Activated T-cell treated with anti-CD3 and anti-CD28 coated beads, Interleukin-2, amount 50 U/mL, for 48 hours (primary cell): ENCODE data around the gene PBX3.
"Not testable (repeated sequence)": the region's sequence is repeated elsewhere in the genome, so short reads cannot be mapped to it uniquely, and the experiment has no call there.

Source experiments
- DNase-seq, 2 experiments: peaks; one replicate each; pipeline ENCODE4 v3.0.0-alpha.2; 2020

Gene PBX3

GRCh38 chr9:125779220-125779565, 32.0 kb downstream of the PBX3 start:
- not testable (repeated sequence) for DNase-seq

DNA sequence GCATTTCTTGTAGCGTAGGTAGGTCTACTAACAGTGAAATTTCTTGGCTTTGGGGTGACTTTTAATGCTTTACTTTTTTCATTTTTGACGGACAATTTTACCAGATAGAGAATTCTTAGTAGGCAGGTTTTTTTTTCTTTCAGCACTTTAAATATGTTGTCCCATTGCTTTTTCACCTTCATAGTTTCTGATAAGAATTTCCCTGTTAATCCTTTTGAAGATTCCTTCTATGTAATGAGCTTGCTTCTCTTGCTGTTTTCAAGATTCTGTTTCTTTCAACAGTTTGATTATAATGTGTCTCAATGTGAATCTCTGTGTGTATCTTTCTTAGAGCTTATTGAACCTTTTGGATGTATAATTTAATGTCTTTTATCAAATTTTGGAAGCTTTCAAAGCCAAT, 35.5 kb downstream of the PBX3 start:
- DNase-seq, result no peak

DNA sequence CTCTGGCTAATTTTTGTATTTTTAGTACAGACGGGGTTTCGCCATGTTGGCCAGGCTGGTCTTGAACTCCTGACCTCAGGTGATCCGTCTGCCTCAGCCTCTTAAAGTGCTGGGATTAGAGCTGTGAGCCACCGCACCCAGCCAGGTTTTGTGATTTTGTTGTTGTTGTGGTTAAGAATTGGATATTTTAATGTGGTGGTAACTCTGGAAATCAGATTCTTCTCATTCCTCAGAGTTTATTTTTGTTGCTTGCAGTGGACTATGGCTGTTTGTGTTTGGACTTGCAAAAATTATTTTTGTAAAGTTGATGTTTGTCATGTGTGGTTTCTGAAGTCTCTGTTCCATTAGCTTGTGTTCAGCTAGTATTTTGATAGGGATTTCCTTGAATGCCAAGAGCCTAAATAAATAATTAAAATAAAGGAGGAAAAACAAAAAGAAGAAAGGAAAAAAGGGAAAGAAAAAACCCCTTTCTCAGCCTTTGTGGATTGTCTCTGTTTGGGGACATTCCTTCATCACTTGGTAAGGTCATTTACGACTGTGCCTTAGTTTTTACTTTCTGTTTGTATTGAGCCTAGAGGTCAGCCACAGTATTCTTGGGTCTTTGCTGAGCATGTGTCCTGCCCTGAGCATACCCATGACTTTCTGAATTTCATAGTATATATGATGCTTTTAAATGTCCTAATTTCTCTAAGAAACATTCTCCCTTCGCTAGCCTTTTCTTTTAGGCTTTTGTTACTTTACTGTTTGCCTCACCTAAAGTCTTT, 37.3 kb downstream of the PBX3 start:
- no peak for DNase-seq

GRCh38 chr9:125785248-125785751, 38.1 kb downstream of the PBX3 start:
- DNase-seq, result peak; percentile 44 to 58

GRCh38 chr9:125787715-125788114, 40.5 kb downstream of the PBX3 start:
- DNase-seq, result no peak

GRCh38 chr9:125789196-125789595, 42.0 kb downstream of the PBX3 start:
- DNase-seq, result no peak

DNA sequence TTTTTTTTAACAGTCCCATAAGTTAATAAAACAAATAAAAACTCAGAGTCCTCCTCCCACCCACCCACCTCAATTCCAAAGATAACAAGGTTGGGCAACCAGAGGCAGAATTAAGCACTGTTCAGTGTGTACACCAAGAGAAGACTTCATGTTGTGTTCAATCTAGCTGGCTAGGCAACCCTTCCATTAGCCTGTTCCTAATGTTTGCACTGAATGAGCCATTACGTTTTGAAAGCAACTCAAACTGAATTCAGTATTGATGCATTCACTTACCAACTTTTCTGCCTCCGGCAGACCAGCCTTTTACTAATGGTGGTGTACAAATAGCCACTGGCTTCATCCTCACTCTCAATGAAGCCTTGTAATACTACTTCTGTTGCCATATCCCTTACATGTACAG, 47.5 kb downstream of the PBX3 start:
- no peak for DNase-seq

GRCh38 chr9:125795970-125796596, 48.9 kb downstream of the PBX3 start:
- no peak for DNase-seq

DNA sequence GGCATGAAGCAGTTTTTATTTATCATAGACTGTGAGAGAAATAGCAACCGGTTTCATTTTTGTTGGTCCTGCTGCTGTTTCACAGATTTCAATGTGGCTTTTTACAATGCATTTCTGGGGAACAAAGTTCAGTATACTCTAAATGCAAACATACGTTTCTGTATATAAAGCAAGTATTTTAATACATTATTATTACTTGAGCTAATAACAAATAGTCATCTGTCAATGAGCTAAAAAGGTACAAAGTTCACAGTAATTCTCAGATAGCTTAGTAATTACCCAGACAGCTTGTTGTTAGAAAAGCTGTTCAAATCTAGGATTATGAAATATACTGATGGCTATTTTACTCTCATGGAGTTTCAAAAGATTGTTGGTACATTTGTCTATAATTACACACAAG, 50.8 kb downstream of the PBX3 start:
- DNase-seq, result no peak

DNA sequence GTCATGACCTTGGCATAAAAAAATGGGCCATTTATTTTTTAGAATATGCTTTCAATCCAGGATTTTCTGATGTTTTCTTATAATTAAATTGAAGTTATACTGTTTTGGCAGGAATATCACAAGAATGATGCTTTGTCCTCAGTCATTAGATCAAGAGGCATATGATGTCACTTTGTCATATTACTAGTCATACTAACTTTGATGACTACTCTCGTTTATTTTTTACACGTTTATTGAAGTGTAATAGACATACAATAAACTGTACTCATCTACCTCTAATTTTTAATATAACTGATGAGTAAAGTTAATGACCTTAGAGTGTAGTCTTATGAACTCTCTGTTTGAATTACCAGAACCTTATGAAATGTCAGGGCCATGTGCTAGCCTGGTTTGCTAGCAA, 56.4 kb downstream of the PBX3 start:
- no peak for DNase-seq

- DNase-seq, result no peak
Measured at GRCh38 chr9:125805057-125805456, 57.9 kb downstream of the PBX3 start.

GRCh38 chr9:125805586-125805985, 58.4 kb downstream of the PBX3 start:
- DNase-seq, result no peak

DNA sequence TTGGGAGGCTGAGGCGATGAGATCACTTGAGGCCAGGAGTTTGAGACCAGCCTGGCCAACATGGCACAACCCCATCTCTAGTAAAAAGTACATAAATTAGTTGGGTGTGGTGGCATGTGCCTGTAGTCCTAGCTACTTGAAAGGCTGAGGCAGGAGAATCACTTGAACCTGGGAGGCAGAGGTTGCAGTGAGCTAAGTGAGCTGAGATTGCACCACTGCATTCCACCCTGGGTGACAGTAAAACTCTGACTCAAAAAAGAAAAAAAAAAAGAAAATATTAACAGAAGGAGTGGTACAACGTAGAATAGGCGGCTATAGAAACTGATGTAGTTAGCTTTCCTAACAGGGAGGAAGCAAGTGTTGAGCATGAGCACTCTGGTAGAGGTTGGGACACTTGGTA, 59.9 kb downstream of the PBX3 start:
- DNase-seq, result no peak

DNA sequence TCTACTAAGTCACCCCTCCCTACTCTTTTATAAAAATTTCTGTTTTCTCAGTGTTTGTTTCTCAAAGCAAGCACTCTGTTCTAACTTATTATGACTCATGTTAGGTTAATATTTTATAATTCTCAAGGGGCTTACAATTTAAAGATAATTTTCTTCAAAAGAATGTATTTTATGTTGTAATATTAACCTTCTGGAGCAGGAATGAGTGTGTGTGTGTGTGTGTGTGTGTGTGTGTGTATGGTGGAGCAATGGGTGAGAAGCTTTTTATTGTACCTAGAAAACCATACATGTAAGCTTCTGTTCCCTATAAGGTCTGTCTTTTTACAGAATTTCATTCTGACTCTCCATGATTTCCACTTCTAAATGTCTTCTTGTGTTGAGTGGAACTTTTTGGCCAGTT, 63.0 kb downstream of the PBX3 start:
- no peak for DNase-seq

DNA sequence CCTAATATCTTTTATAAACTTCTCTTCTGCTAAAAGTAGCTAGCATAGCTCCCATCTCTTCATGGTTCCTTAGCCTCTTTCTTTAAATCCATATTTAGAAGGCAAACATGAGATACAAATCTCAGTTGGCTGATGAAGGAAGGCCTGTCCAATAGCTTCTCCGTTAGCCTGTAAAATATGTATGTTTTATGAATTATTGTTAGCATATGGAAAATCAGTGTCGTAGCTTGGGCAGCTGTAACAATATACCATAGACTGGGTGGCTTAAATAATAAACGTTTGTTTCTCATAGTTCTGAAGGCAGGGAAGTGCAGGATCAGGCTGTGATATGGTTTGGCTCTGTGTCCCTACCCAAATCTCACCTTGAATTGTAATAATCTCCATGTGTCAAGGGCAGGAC, 63.8 kb downstream of the PBX3 start:
- no peak for DNase-seq

GRCh38 chr9:125812403-125812802, 65.2 kb downstream of the PBX3 start:
- no peak for DNase-seq

- no peak for DNase-seq
Measured at GRCh38 chr9:125815568-125815967, 68.4 kb downstream of the PBX3 start.

- DNase-seq, result no peak
Measured at GRCh38 chr9:125816321-125816720, 69.1 kb downstream of the PBX3 start.

GRCh38 chr9:125820100-125820804, 73.1 kb downstream of the PBX3 start:
- no peak for DNase-seq

DNA sequence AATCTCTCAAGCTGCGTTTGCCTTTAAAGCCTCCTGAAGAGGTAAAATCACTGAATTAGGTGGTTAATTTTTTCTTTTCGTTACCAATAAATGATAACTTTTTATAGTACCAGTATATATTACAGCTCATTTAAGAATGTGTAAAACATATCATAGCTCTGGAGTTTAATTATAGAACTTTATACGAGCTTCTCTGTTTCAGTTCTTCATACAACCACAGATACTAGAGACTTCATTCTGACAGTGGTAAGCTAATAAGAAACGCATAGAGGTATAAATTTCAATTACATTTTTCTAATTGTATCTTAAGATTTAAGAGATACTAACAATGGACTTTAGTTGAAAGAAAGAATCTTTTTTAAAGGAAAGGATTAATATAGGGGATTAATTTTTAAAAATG, 73.9 kb downstream of the PBX3 start:
- DNase-seq, result no peak

- no peak for DNase-seq
Measured at GRCh38 chr9:125822160-125822559, 75.0 kb downstream of the PBX3 start.

GRCh38 chr9:125822902-125823301, 75.7 kb downstream of the PBX3 start:
- DNase-seq, result no peak

DNA sequence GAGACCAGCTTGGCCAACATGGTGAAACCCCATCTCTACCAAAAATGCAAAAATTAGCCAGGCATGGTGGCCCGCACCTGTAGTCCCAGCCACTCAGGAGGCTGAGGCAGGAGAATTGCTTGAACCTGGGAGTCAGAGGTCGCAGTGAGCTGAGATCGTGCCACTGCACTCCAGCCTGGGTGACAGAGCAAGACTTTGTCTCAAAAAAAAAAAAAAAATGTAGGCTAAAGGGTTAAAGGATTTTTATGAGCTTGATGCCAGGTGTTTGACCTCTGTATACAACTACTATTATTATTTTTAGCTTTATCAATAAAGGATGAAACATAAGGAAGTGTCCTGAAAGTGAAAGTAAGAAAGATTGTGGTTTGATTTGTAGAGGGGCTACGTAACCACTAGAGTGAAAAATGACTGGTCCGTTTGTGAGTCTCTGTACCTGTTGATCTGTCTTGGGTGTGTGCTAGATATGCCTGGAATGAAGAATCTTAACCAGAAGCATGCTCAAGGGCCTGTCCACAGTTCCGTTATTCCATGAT, 76.8 kb downstream of the PBX3 start:
- peak in 1 of 2 experiments; percentile 23 for DNase-seq

DNA sequence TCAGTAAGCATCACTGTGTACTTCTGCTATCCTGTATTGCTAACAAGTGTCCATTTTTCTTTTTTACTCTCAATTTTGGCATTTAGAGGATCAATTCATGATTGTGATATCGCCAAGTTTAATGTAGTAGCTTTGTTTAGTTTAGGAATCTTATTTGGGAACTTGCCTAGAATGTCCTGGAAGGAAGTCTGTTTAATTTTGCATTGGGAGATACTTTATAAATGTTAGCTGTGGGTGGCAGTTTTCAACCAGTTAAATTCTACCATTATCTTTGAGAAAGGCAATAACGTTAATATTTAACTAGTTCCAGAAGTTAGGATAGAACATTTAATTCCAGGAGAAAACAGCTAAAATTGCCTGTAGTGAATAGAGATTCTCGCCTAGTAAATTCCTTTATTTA, 78.6 kb downstream of the PBX3 start:
- DNase-seq, result no peak
